CD4-positive, alpha-beta T cell (primary cell): ENCODE measurements around the gene NSG2. TPM values are rescaled to one million over a fixed set of nuclear protein-coding genes. Genes with fewer than 3 reads are reported as not detected.

ENCODE experiments used
- ATAC-seq: fragments of 200-7000 bp; cut with Tn5 transposase; one replicate; pipeline ENCODE4 v1.10.0; 2022; ENCODE audit warnings: mild to moderate bottlenecking; ENCODE audit not compliant: poor library complexity
- CTCF ChIA-PET: fragments of 350-600 bp; sonication (Branson Sonifier 250); formaldehyde crosslinking; loops from one replicate; lab custom pipeline; 2021; ENCODE audit warnings: antibody characterized with exemption, inconsistent platforms; lab: Charles Lee
- POLR2A ChIA-PET: fragments of 350-600 bp; sonication (Branson Sonifier 250); formaldehyde crosslinking; loops from one replicate; lab custom pipeline; 2021; ENCODE audit warnings: antibody characterized with exemption, inconsistent platforms; lab: Charles Lee
- DNase-seq, 14 experiments: peaks; one replicate each; pipeline ENCODE4 v3.0.0-alpha.2; 2013 to 2020; ENCODE audit warnings: mixed read lengths in 2 of 14
- H3K27ac ChIP-seq, 2 donors: one replicate each; pipeline versions ENCODE4 v1.5.1 to v1.7.0; 2013; ENCODE audit warnings: low read length in 2 of 2, low read depth in 1 of 2, mild to moderate bottlenecking in 1 of 2
- H3K27me3 ChIP-seq, 2 experiments: 1 replicate in 1 of 2; 2 replicates in 1 of 2; pipeline versions ENCODE4 v1.6.1 to v1.7.0; 2013; ENCODE audit warnings: low read length in 2 of 2, control low read depth in 1 of 2, mild to moderate bottlenecking in 1 of 2, moderate library complexity in 1 of 2; ENCODE audit not compliant: insufficient read depth in 2 of 2, control insufficient read depth in 1 of 2
- H3K36me3 ChIP-seq: one replicate; pipeline ENCODE4 v1.6.1; 2013; ENCODE audit warnings: low read length, control low read depth; ENCODE audit not compliant: insufficient read depth
- H3K4me1 ChIP-seq: one replicate; pipeline ENCODE4 v1.6.1; 2013; ENCODE audit warnings: low read length, control low read depth; ENCODE audit not compliant: insufficient read depth
- H3K4me3 ChIP-seq: one replicate; pipeline ENCODE4 v1.5.1; 2013; ENCODE audit warnings: mild to moderate bottlenecking, low read length, moderate library complexity
- H3K9me3 ChIP-seq, 2 experiments: 1 replicate in 1 of 2; 2 replicates in 1 of 2; pipeline versions ENCODE4 v1.6.1 to v1.7.0; 2013; ENCODE audit warnings: low read length in 2 of 2, mild to moderate bottlenecking in 2 of 2, control low read depth in 1 of 2, moderate library complexity in 1 of 2; ENCODE audit not compliant: control insufficient read depth in 1 of 2, insufficient read depth in 1 of 2
- H3K27ac Mint-ChIP-seq: one replicate; pipeline ENCODE4 v1.8.0; 2020; ENCODE audit warnings: mixed read lengths
- H3K27me3 Mint-ChIP-seq: one replicate; pipeline ENCODE4 v1.8.0; 2021; ENCODE audit warnings: mixed read lengths
- H3K36me3 Mint-ChIP-seq: one replicate; pipeline ENCODE4 v1.8.0; 2021; ENCODE audit warnings: low read depth, mixed read lengths
- H3K4me1 Mint-ChIP-seq: one replicate; pipeline ENCODE4 v1.8.0; 2021; ENCODE audit warnings: low read depth, mixed read lengths
- H3K4me3 Mint-ChIP-seq: one replicate; pipeline ENCODE4 v1.8.0; 2020; ENCODE audit warnings: mild to moderate bottlenecking, mixed read lengths
- H3K9me3 Mint-ChIP-seq: one replicate; pipeline ENCODE4 v1.8.0; 2020; ENCODE audit warnings: mixed read lengths
- intact Hi-C, 2 experiments: fragments of 100-400 bp; cut with DNase I in 1 of 2; cut with micrococcal nuclease in 1 of 2; formaldehyde crosslinking; loops; one replicate each; pipeline versions ENCODE4 v1.15.1 to v1.9.0; 2023 to 2025; cut with DNase I, micrococcal nuclease
- total RNA-seq, 174 experiments: library from RNA in 2 of 174; stranded (reverse) in 2 of 174; gene quantifications; one replicate each; pipeline ENCODE4 v1.2.3 and lab custom pipeline; 2021 to 2026
- TF ChIP-seq, protein P1 (sequence below): fragments of 200-600 bp; IDR thresholded peaks from one replicate; pipeline ENCODE4 v1.8.0; 2022; ENCODE audit warnings: antibody characterized with exemption, mild to moderate bottlenecking

Gene NSG2
- total RNA-seq, 2 experiments from 2014 or later, result not detected

DNA sequence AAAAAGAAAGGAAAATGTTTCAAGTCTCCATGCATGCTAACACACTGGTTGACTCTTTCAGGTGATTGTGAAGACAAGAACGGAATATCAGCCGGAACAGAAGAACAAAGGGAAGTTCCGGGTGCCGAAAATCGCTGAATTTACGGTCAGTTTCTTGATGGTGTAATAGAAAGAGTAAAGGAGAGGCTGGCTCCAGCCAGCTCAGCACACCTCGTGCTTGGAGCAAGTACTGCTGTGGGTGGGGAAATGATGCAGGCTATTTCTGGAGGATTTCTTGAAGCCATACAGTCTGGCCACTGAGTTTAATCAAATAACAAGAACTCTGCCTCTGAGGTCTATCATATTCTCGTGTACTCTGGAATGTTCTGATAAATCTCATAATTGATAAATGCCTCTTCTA is 18.7 kb downstream of the NSG2 start:
- H3K9me3 Mint-ChIP-seq, result peaks cover 2% of the 10 kb centered on the region
- no peak overlapping the region for H3K27ac Mint-ChIP-seq
- intact Hi-C loops, result no loop called here
- POLR2A ChIA-PET, result no interaction called here
- no peaks in the 10 kb centered on the region for H3K36me3 Mint-ChIP-seq
- peaks cover 23% of the 10 kb centered on the region for H3K27me3 Mint-ChIP-seq
- CTCF ChIA-PET, result no interaction called here
- Histone ChIP-seq H3K36me3 (no peaks in the 10 kb centered on the region), H3K27me3 (peaks cover 2 to 18% of the 10 kb centered on the region in 2 experiments), H3K4me1 (no peaks in the 10 kb centered on the region), H3K4me3 (no peak overlapping the region), H3K9me3 (no peaks in the 10 kb centered on the region), H3K27ac (no peak overlapping the region)
- TF ChIP-seq, protein P1, sequence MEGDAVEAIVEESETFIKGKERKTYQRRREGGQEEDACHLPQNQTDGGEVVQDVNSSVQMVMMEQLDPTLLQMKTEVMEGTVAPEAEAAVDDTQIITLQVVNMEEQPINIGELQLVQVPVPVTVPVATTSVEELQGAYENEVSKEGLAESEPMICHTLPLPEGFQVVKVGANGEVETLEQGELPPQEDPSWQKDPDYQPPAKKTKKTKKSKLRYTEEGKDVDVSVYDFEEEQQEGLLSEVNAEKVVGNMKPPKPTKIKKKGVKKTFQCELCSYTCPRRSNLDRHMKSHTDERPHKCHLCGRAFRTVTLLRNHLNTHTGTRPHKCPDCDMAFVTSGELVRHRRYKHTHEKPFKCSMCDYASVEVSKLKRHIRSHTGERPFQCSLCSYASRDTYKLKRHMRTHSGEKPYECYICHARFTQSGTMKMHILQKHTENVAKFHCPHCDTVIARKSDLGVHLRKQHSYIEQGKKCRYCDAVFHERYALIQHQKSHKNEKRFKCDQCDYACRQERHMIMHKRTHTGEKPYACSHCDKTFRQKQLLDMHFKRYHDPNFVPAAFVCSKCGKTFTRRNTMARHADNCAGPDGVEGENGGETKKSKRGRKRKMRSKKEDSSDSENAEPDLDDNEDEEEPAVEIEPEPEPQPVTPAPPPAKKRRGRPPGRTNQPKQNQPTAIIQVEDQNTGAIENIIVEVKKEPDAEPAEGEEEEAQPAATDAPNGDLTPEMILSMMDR, result no peak
- no peak for DNase-seq
- H3K4me1 Mint-ChIP-seq, result no peaks in the 10 kb centered on the region
- H3K4me3 Mint-ChIP-seq, result no peak overlapping the region
- ATAC-seq, result no peak

DNA sequence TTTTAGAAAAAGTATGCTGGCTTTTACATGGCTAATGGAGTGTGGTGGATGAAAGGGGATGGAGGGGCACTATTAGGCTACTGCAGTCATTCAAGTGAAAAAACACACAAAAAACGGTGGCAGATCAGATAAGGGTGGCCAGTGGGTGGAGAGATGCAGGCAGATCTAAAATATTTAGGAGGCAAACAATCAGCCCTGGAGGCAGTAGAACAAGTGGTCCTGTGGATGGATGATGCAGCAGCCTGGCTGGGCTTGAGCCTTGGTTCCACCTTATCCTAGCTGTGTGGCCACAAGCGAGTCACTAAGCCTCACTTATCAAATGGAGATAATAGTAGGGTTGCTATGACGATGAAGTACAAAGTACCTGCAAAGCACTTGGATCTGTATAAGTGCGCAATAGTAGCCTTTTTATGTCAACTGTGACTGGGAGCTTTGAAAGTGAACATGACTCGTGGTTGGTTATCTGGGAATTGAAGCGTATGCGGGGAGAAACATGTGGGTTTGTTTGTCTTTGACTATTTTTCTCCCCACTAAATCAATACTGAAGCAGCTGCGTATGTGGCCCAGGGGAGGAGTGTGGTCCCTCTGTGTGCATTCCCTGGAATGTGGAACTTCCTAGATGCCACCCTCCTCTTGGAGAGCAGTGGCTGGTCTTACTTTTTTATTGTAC is 20.2 kb downstream of the NSG2 start:
- Histone ChIP-seq H3K27ac (no peak overlapping the region), H3K4me3 (no peak overlapping the region), H3K27me3 (peaks cover 0 to 18% of the 10 kb centered on the region in 2 experiments), H3K4me1 (no peaks in the 10 kb centered on the region), H3K36me3 (no peaks in the 10 kb centered on the region), H3K9me3 (no peaks in the 10 kb centered on the region)
- DNase-seq (no peak), ATAC-seq (no peak)
- intact Hi-C loops, result no loop called here
- H3K4me3 Mint-ChIP-seq, result no peak overlapping the region
- H3K4me1 Mint-ChIP-seq, result no peaks in the 10 kb centered on the region
- H3K36me3 Mint-ChIP-seq, result no peaks in the 10 kb centered on the region
- H3K27me3 Mint-ChIP-seq, result peaks cover 14% of the 10 kb centered on the region
- CTCF ChIA-PET, result no interaction called here
- TF ChIP-seq, protein P1, result no peak
- peaks cover 2% of the 10 kb centered on the region for H3K9me3 Mint-ChIP-seq
- H3K27ac Mint-ChIP-seq, result no peak overlapping the region
- POLR2A ChIA-PET, result no interaction called here

DNA sequence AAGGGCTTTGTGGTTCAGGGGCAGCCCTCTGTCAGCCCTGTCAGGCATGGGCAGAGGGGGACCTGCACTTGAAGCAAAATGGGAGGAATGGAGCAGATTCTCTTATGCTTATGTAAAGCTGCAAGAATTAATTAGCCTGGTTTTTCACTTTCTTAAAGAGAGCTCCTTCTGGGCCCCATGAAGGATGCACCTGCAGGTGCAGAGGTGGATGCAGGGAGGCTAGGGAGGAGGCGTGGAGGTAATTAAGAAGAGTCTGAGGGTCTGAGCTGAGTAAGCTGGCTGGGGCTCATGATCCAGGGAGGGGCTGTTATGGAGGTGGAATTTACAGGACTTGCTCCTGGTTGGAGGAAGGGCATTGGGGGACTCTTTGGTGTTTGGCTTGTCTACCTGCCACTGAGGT is 22.0 kb downstream of the NSG2 start:
- H3K36me3 ChIP-seq, result no peaks in the 10 kb centered on the region
- Mint-ChIP-seq H3K27ac (no peak overlapping the region), H3K4me3 (no peak overlapping the region), H3K9me3 (no peaks in the 10 kb centered on the region), H3K36me3 (no peaks in the 10 kb centered on the region), H3K27me3 (peaks cover 7% of the 10 kb centered on the region), H3K4me1 (no peaks in the 10 kb centered on the region)
- no peaks in the 10 kb centered on the region for H3K4me1 ChIP-seq
- no peak for DNase-seq
- ATAC-seq, result no peak
- H3K27me3 ChIP-seq, result peaks cover 0 to 18% of the 10 kb centered on the region in 2 experiments
- intact Hi-C loops, result no loop called here
- peaks cover 0 to 6% of the 10 kb centered on the region in 2 experiments for H3K9me3 ChIP-seq
- TF ChIP-seq, protein P1, result no peak
- POLR2A ChIA-PET, result no interaction called here
- H3K27ac ChIP-seq, result no peak overlapping the region
- CTCF ChIA-PET, result interaction anchor here (0.8 kb wide), 1 partner anchor 10 kb away, joined by 3 read pairs; no protein-coding TSS in a partner anchor
- H3K4me3 ChIP-seq, result no peak overlapping the region
